Activated CD4-positive, alpha-beta T cell treated with anti-CD3 and anti-CD28 coated beads, Interleukin-2, amount 10 ng/mL, durations not matched to agents 24 days and 14 days (primary cell): ENCODE results near the gene STEAP1B. TPM values are rescaled to one million over a fixed set of nuclear protein-coding genes. Genes with fewer than 3 reads are reported as not detected.
"Not testable (repeated sequence)": the region's sequence is repeated elsewhere in the genome, so short reads cannot be mapped to it uniquely, and the experiment has no call there.

ENCODE experiments used
- DNase-seq: peaks from one replicate; pipeline ENCODE4 v3.0.0; 2022
- H3K27ac Mint-ChIP-seq: one replicate; pipeline ENCODE4 v1.8.0; 2022; ENCODE audit warnings: mild to moderate bottlenecking, mixed read lengths
- H3K27me3 Mint-ChIP-seq: one replicate; pipeline ENCODE4 v1.8.0; 2022; ENCODE audit warnings: mixed read lengths
- H3K36me3 Mint-ChIP-seq: one replicate; pipeline ENCODE4 v1.8.0; 2022; ENCODE audit warnings: low read depth, mild to moderate bottlenecking, mixed read lengths
- H3K4me1 Mint-ChIP-seq: one replicate; pipeline ENCODE4 v1.8.0; 2021; ENCODE audit warnings: mixed read lengths
- H3K4me3 Mint-ChIP-seq: one replicate; pipeline ENCODE4 v1.8.0; 2022; ENCODE audit warnings: mild to moderate bottlenecking, moderate library complexity, mixed read lengths
- H3K9me3 Mint-ChIP-seq: one replicate; pipeline ENCODE4 v1.8.0; 2021; ENCODE audit warnings: mixed read lengths
- intact Hi-C: fragments of 100-400 bp; cut with micrococcal nuclease; formaldehyde crosslinking; loops from one replicate; pipeline ENCODE4 v1.15.1; 2023
- total RNA-seq: library from RNA; stranded (reverse); gene quantifications from 2 replicates; pipeline ENCODE4 v1.2.3, GENCODE V29; 2022

Gene STEAP1B
- total RNA-seq, 1 donor from 2014 or later = 0.21 TPM

- H3K4me3 Mint-ChIP-seq = no peak overlapping the region
- H3K36me3 Mint-ChIP-seq = no peaks in the 10 kb centered on the region
- no peaks in the 10 kb centered on the region for H3K9me3 Mint-ChIP-seq
- no peak for DNase-seq
- peaks cover 34% of the 10 kb centered on the region for H3K27me3 Mint-ChIP-seq
- no peak overlapping the region for H3K27ac Mint-ChIP-seq
- intact Hi-C loops = loop anchor here (10.0 kb wide), 1 partner anchor 93 kb away; no protein-coding TSS in a partner anchor
- H3K4me1 Mint-ChIP-seq = peaks cover 5% of the 10 kb centered on the region
Observed at GRCh38 chr7:22457471-22457870, 42.5 kb downstream of the STEAP1B start.

GRCh38 chr7:22454446-22454845 lies 45.5 kb downstream of the STEAP1B start:
- peaks cover under 1% of the 10 kb centered on the region for H3K9me3 Mint-ChIP-seq
- intact Hi-C loops = loop anchor here (10.0 kb wide), 1 partner anchor 90 kb away; no protein-coding TSS in a partner anchor
- peaks cover 58% of the 10 kb centered on the region for H3K27me3 Mint-ChIP-seq
- peaks cover 13% of the 10 kb centered on the region for H3K4me1 Mint-ChIP-seq
- H3K27ac Mint-ChIP-seq = no peak overlapping the region
- no peak overlapping the region for H3K4me3 Mint-ChIP-seq
- no peaks in the 10 kb centered on the region for H3K36me3 Mint-ChIP-seq
- no peak for DNase-seq

- no peak for DNase-seq
- Mint-ChIP-seq H3K4me1 (peaks cover 13% of the 10 kb centered on the region), H3K4me3 (no peak overlapping the region), H3K36me3 (no peaks in the 10 kb centered on the region), H3K27ac (no peak overlapping the region), H3K9me3 (peaks cover 4% of the 10 kb centered on the region), H3K27me3 (peaks cover 65% of the 10 kb centered on the region)
- intact Hi-C loops = loop anchor here (10.0 kb wide), 1 partner anchor 88 kb away; no protein-coding TSS in a partner anchor
Observed at GRCh38 chr7:22452960-22453558, 46.9 kb downstream of the STEAP1B start.

- Mint-ChIP-seq H3K27me3 (peaks cover 64% of the 10 kb centered on the region), H3K9me3 (peaks cover 4% of the 10 kb centered on the region), H3K36me3 (no peaks in the 10 kb centered on the region), H3K4me1 (peaks cover 16% of the 10 kb centered on the region), H3K27ac (no peak overlapping the region), H3K4me3 (peak overlapping the region; percentile 13)
- intact Hi-C loops = loop anchor here (10.0 kb wide), 1 partner anchor 88 kb away; no protein-coding TSS in a partner anchor
- peak; percentile 80 for DNase-seq
Observed at GRCh38 chr7:22452142-22452959, 47.6 kb downstream of the STEAP1B start.

- not testable (repeated sequence) for H3K27ac Mint-ChIP-seq, H3K36me3 Mint-ChIP-seq, H3K9me3 Mint-ChIP-seq, H3K4me3 Mint-ChIP-seq, DNase-seq
- H3K4me1 Mint-ChIP-seq = peaks cover 23% of the 10 kb centered on the region
- intact Hi-C loops = loop anchor here (10.0 kb wide), 1 partner anchor 85 kb away; no protein-coding TSS in a partner anchor
- H3K27me3 Mint-ChIP-seq = peaks cover 53% of the 10 kb centered on the region
Observed at GRCh38 chr7:22450013-22450412, 50.0 kb downstream of the STEAP1B start.

- H3K27me3 Mint-ChIP-seq = peaks cover 38% of the 10 kb centered on the region
- DNase-seq = peak; percentile 58
- intact Hi-C loops = loop anchor here (5.0 to 10.0 kb wide), 2 partner anchors 510 to 1083 kb away; no protein-coding TSS in a partner anchor
Observed at GRCh38 chr7:22447762-22448161, 52.2 kb downstream of the STEAP1B start.

GRCh38 chr7:22447008-22447407 lies 53.0 kb downstream of the STEAP1B start:
- Mint-ChIP-seq H3K9me3 (peaks cover 4% of the 10 kb centered on the region), H3K4me3 (no peak overlapping the region), H3K36me3 (no peaks in the 10 kb centered on the region), H3K4me1 (peaks cover 13% of the 10 kb centered on the region), H3K27ac (no peak overlapping the region), H3K27me3 (peaks cover 30% of the 10 kb centered on the region)
- DNase-seq = no peak
- intact Hi-C loops = loop anchor here (5.0 to 10.0 kb wide), 2 partner anchors 510 to 1082 kb away; no protein-coding TSS in a partner anchor

More at GRCh38 chr7:22447762-22448161, 52.2 kb downstream of the STEAP1B start:
- Mint-ChIP-seq H3K4me1 (peaks cover 19% of the 10 kb centered on the region), H3K9me3 (peaks cover 4% of the 10 kb centered on the region), H3K27ac (no peak overlapping the region), H3K36me3 (no peaks in the 10 kb centered on the region), H3K4me3 (no peak overlapping the region)

- peaks cover 10% of the 10 kb centered on the region for H3K4me1 Mint-ChIP-seq
- H3K4me3 Mint-ChIP-seq = no peak overlapping the region
- H3K36me3 Mint-ChIP-seq = no peaks in the 10 kb centered on the region
- intact Hi-C loops = loop anchor here (5.0 to 10.0 kb wide), 2 partner anchors 509 to 1081 kb away; no protein-coding TSS in a partner anchor
- H3K27me3 Mint-ChIP-seq = peaks cover 23% of the 10 kb centered on the region
- DNase-seq = no peak
- H3K27ac Mint-ChIP-seq = no peak overlapping the region
- H3K9me3 Mint-ChIP-seq = peaks cover 4% of the 10 kb centered on the region
Observed at GRCh38 chr7:22445853-22446252, 54.1 kb downstream of the STEAP1B start.

GRCh38 chr7:22445140-22445743 lies 54.7 kb downstream of the STEAP1B start:
- Mint-ChIP-seq H3K4me1 (peaks cover 10% of the 10 kb centered on the region), H3K36me3 (no peaks in the 10 kb centered on the region), H3K4me3 (no peak overlapping the region), H3K9me3 (peaks cover 4% of the 10 kb centered on the region), H3K27me3 (peaks cover 18% of the 10 kb centered on the region), H3K27ac (no peak overlapping the region)
- no peak for DNase-seq
- intact Hi-C loops = loop anchor here (5.0 to 10.0 kb wide), 2 partner anchors 508 to 1080 kb away; no protein-coding TSS in a partner anchor

- H3K9me3 Mint-ChIP-seq = peaks cover 3% of the 10 kb centered on the region
- H3K4me1 Mint-ChIP-seq = peaks cover 10% of the 10 kb centered on the region
- no peak overlapping the region for H3K4me3 Mint-ChIP-seq
- no peak overlapping the region for H3K27ac Mint-ChIP-seq
- intact Hi-C loops = loop anchor here (10.0 kb wide), 1 partner anchor 1080 kb away; no protein-coding TSS in a partner anchor
- H3K36me3 Mint-ChIP-seq = no peaks in the 10 kb centered on the region
- peaks cover 11% of the 10 kb centered on the region for H3K27me3 Mint-ChIP-seq
- no peak for DNase-seq
Observed at GRCh38 chr7:22444181-22444971, 55.6 kb downstream of the STEAP1B start.

- H3K4me3 Mint-ChIP-seq = no peak overlapping the region
- peaks cover 7% of the 10 kb centered on the region for H3K27me3 Mint-ChIP-seq
- no peak for DNase-seq
- H3K36me3 Mint-ChIP-seq = no peaks in the 10 kb centered on the region
- H3K4me1 Mint-ChIP-seq = peaks cover 10% of the 10 kb centered on the region
- H3K9me3 Mint-ChIP-seq = no peaks in the 10 kb centered on the region
- no peak overlapping the region for H3K27ac Mint-ChIP-seq
- intact Hi-C loops = loop anchor here (10.0 kb wide), 1 partner anchor 1079 kb away; no protein-coding TSS in a partner anchor
Observed at GRCh38 chr7:22443370-22444180, 56.4 kb downstream of the STEAP1B start.

GRCh38 chr7:22442882-22443369 lies 57.1 kb downstream of the STEAP1B start:
- Mint-ChIP-seq H3K27me3 (peaks cover 7% of the 10 kb centered on the region), H3K9me3 (no peaks in the 10 kb centered on the region), H3K4me3 (no peak overlapping the region), H3K27ac (no peak overlapping the region), H3K36me3 (no peaks in the 10 kb centered on the region), H3K4me1 (peaks cover 8% of the 10 kb centered on the region)
- no peak for DNase-seq
- intact Hi-C loops = loop anchor here (10.0 kb wide), 1 partner anchor 1078 kb away; no protein-coding TSS in a partner anchor
